ENCODE data around the gene GDAP2.

DNA sequence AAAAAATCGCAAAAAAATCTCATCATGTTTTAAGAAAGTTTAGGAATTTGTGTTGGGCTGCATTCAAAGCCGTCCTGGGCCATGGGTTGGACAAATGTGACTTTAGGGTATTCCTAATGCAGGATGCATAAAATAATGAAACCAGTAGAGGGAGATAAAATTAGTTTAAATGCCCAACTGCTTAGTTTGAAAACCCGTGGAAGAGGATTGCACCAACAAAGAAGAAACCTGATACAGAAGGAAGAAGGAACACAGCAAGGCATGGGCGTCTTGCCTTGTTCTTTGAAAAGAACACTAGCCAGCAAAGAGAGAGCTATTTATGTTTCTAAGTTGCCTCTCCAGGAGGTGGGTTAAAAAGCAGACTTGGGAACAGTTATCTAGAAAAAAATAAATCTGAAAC lies 38.1 kb upstream of the GDAP2 start:
- peak; percentile 23 for TF ChIP-seq CTCF (IDR thresholded peaks at IDR 0.05; ENCODE audit: poor library complexity)
- no peak for TF ChIP-seq EZH2phosphoT487 (IDR thresholded peaks at IDR 0.05; ENCODE audit: low read depth, severe bottlenecking, unreplicated experiment)
- no peak for TF ChIP-seq EZH2 (IDR thresholded peaks at IDR 0.05; ENCODE audit: borderline replicate concordance)
